HG03469 (cell line): ENCODE results near the gene ZSCAN12.
A peak's percentile ranks its signal among the peaks of the same experiment; 100 is the strongest.

Source experiments
- ATAC-seq: cut with Tn5 transposase; IDR thresholded peaks from one replicate; pipeline ENCODE4 v1.9.1; 2021; ENCODE audit warnings: mild to moderate bottlenecking, moderate library complexity, moderate number of reproducible peaks; ENCODE audit not compliant: unreplicated experiment

The ZSCAN12 gene

GRCh38 chr6:28354688-28355554, 44.6 kb downstream of the ZSCAN12 start:
- ATAC-seq, result no peak

GRCh38 chr6:28353981-28354676, 45.4 kb downstream of the ZSCAN12 start:
- ATAC-seq, result no peak

GRCh38 chr6:28353356-28353755, 46.2 kb downstream of the ZSCAN12 start:
- no peak for ATAC-seq

GRCh38 chr6:28351493-28351925, 48.0 kb downstream of the ZSCAN12 start:
- no peak for ATAC-seq

GRCh38 chr6:28351087-28351486, 48.5 kb downstream of the ZSCAN12 start:
- no peak for ATAC-seq

GRCh38 chr6:28349892-28350737, 49.4 kb downstream of the ZSCAN12 start, which contains the start of gene ZKSCAN3:
ZKSCAN3 (plus strand) TSS chr6:28349947; CDS start chr6:28359587, 9,640 bp downstream.
- ATAC-seq, result peak; percentile 88

GRCh38 chr6:28349344-28349891, 50.1 kb downstream of the ZSCAN12 start:
- ATAC-seq, result no peak

- no peak for ATAC-seq
These were observed 52.4 kb downstream of the ZSCAN12 start for GRCh38 chr6:28347119-28347518.

GRCh38 chr6:28345201-28345600, 54.3 kb downstream of the ZSCAN12 start:
- no peak for ATAC-seq

- ATAC-seq, result no peak
These were observed 55.5 kb downstream of the ZSCAN12 start for GRCh38 chr6:28343898-28344677.

GRCh38 chr6:28340310-28341095, 59.0 kb downstream of the ZSCAN12 start:
- ATAC-seq, result no peak

GRCh38 chr6:28337121-28337520, 62.4 kb downstream of the ZSCAN12 start:
- no peak for ATAC-seq

- ATAC-seq, result no peak
These were observed 63.0 kb downstream of the ZSCAN12 start for GRCh38 chr6:28336284-28337120.

- no peak for ATAC-seq
These were observed 63.8 kb downstream of the ZSCAN12 start, which contains the start of gene ZSCAN31 for GRCh38 chr6:28335564-28336283. ZSCAN31 (minus strand) TSS chr6:28336148; CDS start chr6:28329683, 6,465 bp downstream.

- ATAC-seq, result no peak
These were observed 64.4 kb downstream of the ZSCAN12 start for GRCh38 chr6:28335040-28335563.

GRCh38 chr6:28334286-28335039, 65.1 kb downstream of the ZSCAN12 start:
- no peak for ATAC-seq
